ENCODE measurements around the gene PKP1. TPM values are rescaled to one million over a fixed set of nuclear protein-coding genes. Genes with fewer than 3 reads are reported as not detected.

Gene PKP1
- polyA plus RNA-seq, 3 donors: not detected

- DNase-seq: no peak
- H3K27me3 ChIP-seq (ENCODE audit: control insufficient read depth in 2 of 2, insufficient read depth in 2 of 2, low read length in 2 of 2): no peaks in the 10 kb centered on the region
- intact Hi-C loops (cut with micrococcal nuclease): no loop called here
These were observed 75.3 kb downstream of the PKP1 start for GRCh38 chr1:201358596-201358995.

DNA sequence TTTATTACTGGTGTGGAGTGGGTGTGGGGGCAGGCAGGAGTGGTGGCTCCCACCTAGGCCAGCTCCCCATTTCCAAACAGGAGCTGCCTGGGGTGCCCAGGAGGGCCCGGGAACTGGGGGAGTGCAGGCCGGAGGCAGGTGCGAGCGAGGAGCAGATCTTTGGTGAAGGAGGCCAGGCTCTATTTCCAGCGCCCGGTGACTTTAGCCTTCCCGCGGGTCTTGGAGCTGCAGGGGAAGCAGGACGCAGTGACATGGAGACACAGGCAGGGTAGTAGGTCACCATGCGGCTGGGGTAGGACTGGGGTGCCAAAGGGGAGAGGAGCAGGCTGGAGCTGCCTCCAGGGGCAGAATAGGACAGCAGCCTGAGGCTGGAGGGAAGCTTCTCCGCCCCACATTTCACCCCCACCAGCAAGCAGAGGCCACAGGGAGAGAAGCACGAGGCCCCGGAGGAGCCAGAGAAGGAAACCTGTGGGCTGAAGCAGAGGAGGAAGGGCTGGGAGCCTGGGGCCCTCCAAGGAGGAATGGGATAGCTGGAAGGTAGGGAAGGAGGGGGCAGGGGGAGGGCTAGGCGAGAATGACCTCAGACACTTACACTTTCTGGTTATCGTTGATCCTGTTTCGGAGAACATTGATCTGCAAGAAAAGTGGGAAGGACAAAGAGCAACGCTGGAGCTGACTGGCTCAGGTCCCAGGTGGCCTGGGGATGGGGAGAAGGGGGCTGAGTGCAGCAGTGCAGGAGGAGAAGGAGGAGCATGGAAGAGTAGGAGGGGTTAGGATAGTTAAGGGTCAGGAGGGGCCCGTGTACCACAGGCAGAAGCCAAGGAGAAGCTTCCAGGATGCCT is 75.9 kb downstream of the PKP1 start:
- H3K36me3 ChIP-seq (replicated peaks in 1 of 2; ENCODE audit: control insufficient read depth in 1 of 2, insufficient read depth in 2 of 2, low read length in 2 of 2): no peaks in the 10 kb centered on the region
- 78% methylated on average over 15 of the region's 18 CpGs for WGBS (ENCODE audit: insufficient coverage)
- H3K27ac ChIP-seq (ENCODE audit: low read depth in 1 of 2, low read length in 2 of 2): no peak overlapping the region
- Mint-ChIP-seq H3K27me3 (ENCODE audit: low read depth in 3 of 3) (peaks cover 3 to 10% (median 9%) of the 10 kb centered on the region in 3 donors), H3K36me3 (no peaks in the 10 kb centered on the region), H3K4me3 (no peak overlapping the region), H3K4me1 (no peaks in the 10 kb centered on the region), H3K9me3 (peaks cover 0 to 1% (median 0%) of the 10 kb centered on the region in 7 donors), H3K27ac (no peak overlapping the region)
- no peaks in the 10 kb centered on the region for H3K9me3 ChIP-seq (replicated peaks in 1 of 2; ENCODE audit: control insufficient read depth in 1 of 2, insufficient read depth in 1 of 2, low read length in 2 of 2)
- no peak overlapping the region for H3K9ac ChIP-seq (ENCODE audit: insufficient read depth, low read length, poor library complexity, severe bottlenecking)
- H4K20me1 ChIP-seq (ENCODE audit: insufficient read depth, low read length): no peaks in the 10 kb centered on the region
- no peak overlapping the region for H3K4me3 ChIP-seq (replicated peaks in 1 of 3; ENCODE audit: low read depth in 2 of 3, low read length in 3 of 3)
- no peaks in the 10 kb centered on the region for H3K79me2 ChIP-seq (ENCODE audit: insufficient read depth, low read length)
- H3K4me1 ChIP-seq (ENCODE audit: control insufficient read depth in 1 of 2, insufficient read depth in 2 of 2, low read length in 2 of 2): no peaks in the 10 kb centered on the region
- DNase-seq: no peak
- intact Hi-C loops (cut with micrococcal nuclease): no loop called here
- no peak overlapping the region for H2AFZ ChIP-seq (ENCODE audit: insufficient read depth, low read depth, low read length, poor library complexity, severe bottlenecking)
- no peaks in the 10 kb centered on the region for H3K27me3 ChIP-seq (ENCODE audit: control insufficient read depth in 2 of 2, insufficient read depth in 2 of 2, low read length in 2 of 2)
- H3K4me2 ChIP-seq (replicated peaks; ENCODE audit: extremely low read depth, low read length, poor library complexity, severe bottlenecking): no peak overlapping the region
- no peak for TF ChIP-seq CTCF (IDR thresholded peaks at IDR 0.05)

More at GRCh38 chr1:201358596-201358995, 75.3 kb downstream of the PKP1 start:
- Histone ChIP-seq H3K4me1 (ENCODE audit: control insufficient read depth in 1 of 2, insufficient read depth in 2 of 2, low read length in 2 of 2) (no peaks in the 10 kb centered on the region), H3K4me3 (replicated peaks in 1 of 3; ENCODE audit: low read depth in 2 of 3, low read length in 3 of 3) (no peak overlapping the region), H3K36me3 (replicated peaks in 1 of 2; ENCODE audit: control insufficient read depth in 1 of 2, insufficient read depth in 2 of 2, low read length in 2 of 2) (no peaks in the 10 kb centered on the region), H4K20me1 (ENCODE audit: insufficient read depth, low read length) (no peaks in the 10 kb centered on the region), H3K9me3 (replicated peaks in 1 of 2; ENCODE audit: control insufficient read depth in 1 of 2, insufficient read depth in 1 of 2, low read length in 2 of 2) (no peaks in the 10 kb centered on the region), H2AFZ (ENCODE audit: insufficient read depth, low read depth, low read length, poor library complexity, severe bottlenecking) (no peak overlapping the region), H3K4me2 (replicated peaks; ENCODE audit: extremely low read depth, low read length, poor library complexity, severe bottlenecking) (no peak overlapping the region), H3K79me2 (ENCODE audit: insufficient read depth, low read length) (no peaks in the 10 kb centered on the region), H3K27ac (ENCODE audit: low read depth in 1 of 2, low read length in 2 of 2) (no peak overlapping the region), H3K9ac (ENCODE audit: insufficient read depth, low read length, poor library complexity, severe bottlenecking) (no peak overlapping the region)
- H3K27me3 Mint-ChIP-seq (ENCODE audit: low read depth in 3 of 3): peaks cover 3 to 12% (median 10%) of the 10 kb centered on the region in 3 donors
- no peaks in the 10 kb centered on the region for H3K4me1 Mint-ChIP-seq
- peaks cover 0 to 1% (median 0%) of the 10 kb centered on the region in 7 donors for H3K9me3 Mint-ChIP-seq
- no peaks in the 10 kb centered on the region for H3K36me3 Mint-ChIP-seq
- H3K4me3 Mint-ChIP-seq: no peak overlapping the region
- no CpG with 5 or more reads among the region's 4 CpGs for WGBS (ENCODE audit: insufficient coverage)
- no peak for TF ChIP-seq CTCF (IDR thresholded peaks at IDR 0.05)
- H3K27ac Mint-ChIP-seq: no peak overlapping the region

All from CD14-positive monocyte (primary cell).